HG03175 (cell line): Measurements from ENCODE around the gene SYPL2.
A peak's percentile ranks its signal among the peaks of the same experiment; 100 is the strongest.
"Not testable (repeated sequence)": the region's sequence is repeated elsewhere in the genome, so short reads cannot be mapped to it uniquely, and the experiment has no call there.

Experiments used
- ATAC-seq: cut with Tn5 transposase; IDR thresholded peaks from one replicate; pipeline ENCODE4 v1.9.1; 2021; ENCODE audit warnings: mild to moderate bottlenecking, moderate library complexity; ENCODE audit not compliant: unreplicated experiment

SYPL2 gene

GRCh38 chr1:109470245-109470644 is 3.9 kb downstream of the SYPL2 start:
- ATAC-seq, result no peak

GRCh38 chr1:109472779-109473178 is 6.4 kb downstream of the SYPL2 start:
- no peak for ATAC-seq

DNA sequence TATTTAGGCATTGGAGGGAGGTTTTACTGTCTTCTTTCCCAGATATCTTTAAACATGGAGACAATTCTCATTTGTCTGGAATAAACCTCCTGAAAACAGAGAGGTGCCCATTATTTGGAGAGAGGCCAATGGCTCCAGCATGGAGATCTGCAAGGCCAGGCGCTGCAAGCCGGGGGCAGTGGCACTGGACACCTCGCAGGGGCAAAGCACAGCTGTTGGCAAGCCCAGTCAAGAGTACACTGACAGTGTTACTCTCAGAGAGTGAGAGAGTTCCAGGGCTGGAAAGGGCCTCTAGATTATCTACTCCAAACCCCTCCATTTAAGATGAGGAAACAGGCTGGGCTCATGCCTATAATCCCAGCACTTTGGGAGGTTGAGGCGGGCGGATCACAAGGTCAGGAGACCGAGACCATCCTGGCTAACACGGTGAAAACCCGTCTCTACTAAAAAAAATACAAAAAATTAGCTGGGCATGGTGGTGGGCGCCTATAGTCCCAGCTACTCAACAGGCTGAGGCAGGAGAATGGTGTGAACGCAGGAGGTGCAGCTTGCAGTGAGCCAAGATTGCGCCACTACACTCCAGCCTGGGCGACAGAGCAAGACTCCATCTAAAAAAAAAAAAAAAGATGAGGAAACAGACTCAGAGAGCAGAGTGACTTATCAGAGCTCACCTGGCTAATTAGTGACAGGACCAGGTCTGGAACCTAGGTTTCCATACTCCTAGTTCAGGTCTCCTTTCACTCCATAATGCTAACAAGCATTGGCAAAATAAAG is 7.1 kb downstream of the SYPL2 start:
- not testable (repeated sequence) for ATAC-seq

GRCh38 chr1:109474697-109475096 is 8.4 kb downstream of the SYPL2 start:
- ATAC-seq, result no peak

DNA sequence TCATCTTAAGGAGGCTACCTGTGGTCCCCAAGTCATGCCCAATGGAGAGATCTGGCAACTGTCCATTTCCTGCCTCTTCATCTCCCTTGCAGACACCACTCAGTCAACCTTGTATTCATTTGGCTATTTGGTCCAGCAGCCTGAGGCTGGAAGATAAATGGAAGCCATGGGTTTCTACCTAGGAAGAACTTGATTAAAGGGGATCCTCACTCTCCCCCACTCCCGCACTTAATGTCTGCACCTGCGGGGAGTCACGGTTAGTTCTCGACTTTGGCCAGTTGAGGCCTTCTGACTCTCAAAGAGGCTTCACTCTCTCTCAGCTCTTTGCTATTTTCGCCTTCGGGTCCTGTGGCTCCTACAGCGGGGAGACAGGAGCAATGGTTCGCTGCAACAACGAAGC is 8.9 kb downstream of the SYPL2 start:
- no peak for ATAC-seq

DNA sequence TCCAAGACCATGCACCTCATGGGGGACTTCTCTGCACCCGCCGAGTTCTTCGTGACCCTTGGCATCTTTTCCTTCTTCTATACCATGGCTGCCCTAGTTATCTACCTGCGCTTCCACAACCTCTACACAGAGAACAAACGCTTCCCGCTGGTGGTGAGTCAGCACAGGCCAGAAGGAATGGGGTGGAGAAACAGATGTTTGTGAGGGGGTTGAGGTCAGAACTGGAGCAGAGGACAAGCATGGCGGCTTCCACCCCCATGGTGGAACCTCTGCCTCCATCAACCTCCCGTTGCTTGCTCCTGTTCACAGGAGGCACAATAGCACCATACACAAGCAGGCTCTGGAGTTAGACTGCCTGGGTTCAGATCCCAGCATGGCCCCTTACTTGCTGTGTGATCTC is 10.5 kb downstream of the SYPL2 start:
- ATAC-seq, result no peak

GRCh38 chr1:109477821-109478220 is 11.5 kb downstream of the SYPL2 start:
- no peak for ATAC-seq

GRCh38 chr1:109478806-109479205 is 12.5 kb downstream of the SYPL2 start:
- no peak for ATAC-seq

GRCh38 chr1:109479311-109479710 is 13.0 kb downstream of the SYPL2 start:
- no peak for ATAC-seq

DNA sequence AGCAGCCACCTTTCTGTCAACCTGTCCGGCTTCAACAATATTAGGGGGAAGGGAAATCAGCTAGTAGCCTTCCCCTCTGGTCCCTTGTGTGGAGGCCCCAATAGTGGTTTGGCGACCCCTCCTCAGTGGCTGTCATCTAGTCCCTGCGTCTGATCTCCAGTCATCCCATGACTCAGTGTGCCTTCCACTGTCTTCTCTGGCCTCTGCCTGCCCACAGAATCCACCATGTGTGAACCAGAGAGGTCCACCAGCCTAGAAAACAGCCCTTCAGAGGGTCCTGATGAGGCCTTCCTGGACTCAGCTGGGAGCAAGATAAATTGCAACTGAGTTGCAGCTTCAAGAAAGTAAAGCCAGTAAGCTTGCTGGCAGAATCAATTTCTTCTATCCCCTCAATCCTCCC is 13.6 kb downstream of the SYPL2 start:
- ATAC-seq, result no peak

DNA sequence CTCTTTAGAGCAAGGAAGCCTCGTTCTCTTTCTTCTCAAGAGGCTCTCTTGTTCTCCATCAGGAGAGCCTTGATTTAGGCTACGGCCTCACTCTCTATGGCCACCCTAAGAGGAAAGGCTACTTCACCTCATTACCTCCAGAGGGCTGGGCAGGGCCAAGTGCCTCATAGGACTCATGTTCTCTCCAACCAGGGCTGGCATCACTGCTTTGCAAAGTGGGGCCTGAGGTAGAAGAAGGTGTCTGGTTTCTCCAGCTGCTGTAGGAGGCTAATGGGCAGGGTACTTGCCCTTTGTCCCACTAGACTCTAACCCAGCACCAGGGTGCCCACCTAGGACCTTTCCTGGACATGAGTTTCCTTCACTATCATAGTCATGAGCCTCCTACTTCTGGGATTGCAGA is 15.3 kb downstream of the SYPL2 start:
- no peak for ATAC-seq

DNA sequence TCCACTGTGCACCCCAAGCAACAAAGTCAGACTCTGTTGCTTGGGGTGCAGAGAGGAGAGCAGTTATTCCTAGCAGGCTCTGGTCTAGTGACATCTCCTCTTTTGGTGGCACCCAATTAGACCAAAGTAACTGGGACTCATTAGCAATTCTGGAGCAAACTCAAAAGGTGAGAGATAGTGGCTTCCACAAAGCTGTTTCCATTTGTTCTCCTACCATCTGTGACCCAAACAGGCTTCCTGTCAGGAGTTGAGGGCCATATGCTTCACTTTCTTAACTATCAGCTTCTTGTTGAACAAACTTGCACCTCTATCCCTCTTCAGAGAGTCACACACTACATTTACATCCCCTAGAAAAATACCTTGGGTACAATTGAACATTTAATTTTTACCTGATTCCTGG is 15.9 kb downstream of the SYPL2 start:
- ATAC-seq, result no peak

- ATAC-seq, result peak; percentile 32
Measured at GRCh38 chr1:109482791-109483671, 16.7 kb downstream of the SYPL2 start.

DNA sequence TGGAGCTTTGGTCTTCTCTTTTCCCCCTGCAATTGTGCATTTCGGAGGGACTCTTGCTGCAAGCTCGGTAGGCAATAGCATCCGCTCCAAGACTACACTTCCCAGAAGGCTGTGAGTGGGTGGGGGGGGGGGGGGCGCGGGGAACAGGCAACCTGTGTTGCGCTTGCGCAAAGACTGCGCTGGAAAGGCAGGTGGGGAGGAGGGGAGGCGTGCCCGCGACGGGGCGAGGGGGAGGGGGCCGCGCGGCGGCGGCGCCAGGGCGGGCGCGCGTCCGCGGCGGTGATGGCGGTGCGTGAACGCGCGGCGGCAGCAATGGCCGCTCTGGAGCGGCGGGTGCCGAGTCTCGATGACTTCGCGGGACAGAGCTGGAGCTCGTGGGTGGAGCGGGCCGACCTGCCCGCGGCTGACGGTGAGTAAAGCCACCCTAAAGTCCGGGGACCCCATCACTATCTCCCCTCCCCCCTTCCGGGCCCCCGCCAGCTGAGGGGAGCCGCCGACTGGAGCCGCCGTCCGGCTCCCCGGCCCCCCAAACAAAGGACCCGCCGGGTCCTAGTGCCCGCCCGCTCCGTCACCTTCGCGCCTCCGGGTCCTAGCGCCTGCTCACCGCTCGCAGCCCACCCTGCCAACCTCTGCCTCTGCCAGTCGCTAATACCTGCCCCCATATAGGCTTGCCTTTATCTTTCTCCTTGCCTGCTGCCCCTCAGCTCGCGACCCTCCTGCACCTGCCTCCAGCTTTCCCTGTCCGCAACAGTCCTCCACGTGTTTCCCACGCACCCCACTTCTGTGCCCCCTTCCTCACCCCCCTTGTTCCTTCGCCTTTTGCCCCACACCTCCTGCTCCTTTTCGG is 17.5 kb downstream of the SYPL2 start, which contains the start of gene ATXN7L2:
TSS of gene ATXN7L2 (plus strand) at position 234 of the 847 bp plus-strand sequence. CDS start at position 283, 49 bp downstream.
- ATAC-seq, result peak; percentile 80

DNA sequence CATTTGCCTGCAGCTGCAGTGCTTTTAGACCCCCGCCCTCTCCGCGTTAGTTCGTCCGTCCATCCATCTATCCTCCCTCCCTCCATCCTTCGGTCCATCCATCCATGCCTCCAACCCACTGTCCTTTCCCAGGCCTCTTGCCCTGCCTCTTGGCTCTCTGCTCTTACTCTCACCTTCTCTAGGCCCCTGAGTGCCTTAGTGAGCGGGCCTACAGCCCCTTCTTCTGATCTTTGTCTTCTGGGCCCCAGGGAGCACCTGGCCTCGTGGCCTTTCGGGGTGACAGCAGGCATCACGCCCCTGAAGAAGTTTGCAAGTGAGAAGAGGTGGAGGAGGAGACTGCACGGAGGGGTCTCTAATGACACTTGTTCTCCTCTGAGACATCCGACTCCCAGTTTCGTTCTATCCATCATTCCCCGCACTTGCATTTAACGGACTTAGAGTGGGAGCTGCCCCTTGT is 18.2 kb downstream of the SYPL2 start:
- ATAC-seq, result no peak

DNA sequence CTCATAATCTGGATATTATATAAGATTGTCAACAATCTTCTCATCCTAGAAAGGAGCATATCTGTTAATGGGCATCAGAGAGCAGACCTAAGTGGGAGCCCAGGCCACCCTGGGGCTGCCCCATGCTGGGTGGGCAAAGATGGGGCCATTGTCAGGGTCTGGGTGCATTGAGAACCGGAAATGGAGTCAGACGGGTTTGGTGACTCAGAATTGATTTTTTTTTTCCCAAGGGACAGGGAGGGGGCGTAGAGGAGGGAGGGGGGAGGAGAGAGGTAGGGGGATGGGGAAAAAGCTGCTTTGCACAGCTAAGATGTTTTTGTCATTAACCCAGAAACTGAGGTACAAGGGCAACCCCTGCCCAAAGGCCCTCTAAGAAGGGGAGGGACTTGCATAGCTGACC is 18.7 kb downstream of the SYPL2 start:
- ATAC-seq, result no peak

- ATAC-seq, result no peak
Measured at GRCh38 chr1:109487261-109487660, 20.9 kb downstream of the SYPL2 start.

- no peak for ATAC-seq
Measured at GRCh38 chr1:109488201-109488600, 21.9 kb downstream of the SYPL2 start.

- ATAC-seq, result no peak
Measured at GRCh38 chr1:109488696-109489095, 22.4 kb downstream of the SYPL2 start.

DNA sequence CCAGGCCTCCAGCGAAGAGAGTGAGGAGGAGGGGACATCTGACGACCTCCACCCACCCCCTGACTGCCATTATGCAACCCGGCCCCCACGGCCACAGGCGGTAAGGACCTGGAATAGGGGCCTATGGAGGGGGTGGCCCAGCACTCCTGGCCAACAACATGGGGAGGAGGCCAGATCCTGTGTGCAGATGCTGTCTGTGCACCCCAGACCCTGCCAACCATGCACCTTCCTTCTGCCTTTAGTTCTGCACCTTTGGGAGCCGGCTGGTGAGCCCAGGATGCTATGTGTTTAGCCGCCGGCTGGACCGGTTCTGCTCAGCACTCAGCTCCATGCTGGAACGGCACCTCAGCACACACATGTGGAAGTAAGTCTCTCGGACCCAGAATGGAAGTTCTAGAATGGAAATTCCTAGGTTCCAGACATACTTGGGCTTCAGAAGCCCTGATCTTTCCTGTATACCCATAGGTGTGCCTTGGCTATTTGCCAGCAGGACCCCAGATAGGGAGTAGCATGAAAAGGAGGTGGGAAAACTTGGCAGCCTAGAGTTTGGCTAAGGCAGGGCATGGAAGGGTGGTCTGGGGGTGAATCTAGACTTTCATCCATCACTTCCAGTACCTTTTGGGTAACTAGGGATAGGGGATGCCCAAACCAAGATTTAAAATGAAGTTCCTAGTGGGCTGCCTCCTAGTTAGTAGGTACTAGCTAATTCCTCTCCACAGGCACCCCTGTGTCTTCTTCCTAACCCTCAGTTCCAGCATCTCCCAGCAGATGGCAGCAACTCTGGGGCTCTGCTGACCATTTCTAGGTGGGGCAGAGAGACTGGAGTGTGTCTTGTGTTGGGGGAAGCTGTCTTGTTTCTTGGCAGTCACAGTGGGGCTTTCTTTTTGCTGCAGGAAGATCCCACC is 23.9 kb downstream of the SYPL2 start:
- ATAC-seq, result no peak
